GOT3 (cell line): ENCODE data around the gene SYNDIG1L.
"Not testable (repeated sequence)": the region's sequence is repeated elsewhere in the genome, so short reads cannot be mapped to it uniquely, and the experiment has no call there.

Experiments
- DNase-seq: peaks from one replicate; lab custom pipeline; 2025; ENCODE audit warnings: mixed read lengths; lab: John Stamatoyannopoulos, UW

Gene SYNDIG1L

GRCh38 chr14:74402401-74403251, 23.4 kb downstream of the SYNDIG1L start:
- no peak for DNase-seq

- DNase-seq: no peak
Measured at GRCh38 chr14:74401504-74402241, 24.3 kb downstream of the SYNDIG1L start.

- DNase-seq: no peak
Measured at GRCh38 chr14:74400919-74401503, 25.0 kb downstream of the SYNDIG1L start.

- no peak for DNase-seq
Measured at GRCh38 chr14:74400031-74400685, 25.9 kb downstream of the SYNDIG1L start.

- DNase-seq: no peak
Measured at GRCh38 chr14:74395094-74395493, 30.9 kb downstream of the SYNDIG1L start.

- DNase-seq: no peak
Measured at GRCh38 chr14:74394549-74394948, 31.5 kb downstream of the SYNDIG1L start.

- no peak for DNase-seq
Measured at GRCh38 chr14:74392616-74393570, 33.1 kb downstream of the SYNDIG1L start.

- DNase-seq: no peak
Measured at GRCh38 chr14:74391479-74391878, 34.5 kb downstream of the SYNDIG1L start.

GRCh38 chr14:74390505-74390904, 35.5 kb downstream of the SYNDIG1L start:
- DNase-seq: not testable (repeated sequence)

- DNase-seq: no peak
Measured at GRCh38 chr14:74389980-74390379, 36.0 kb downstream of the SYNDIG1L start.

- no peak for DNase-seq
Measured at GRCh38 chr14:74382231-74382630, 43.8 kb downstream of the SYNDIG1L start.

- DNase-seq: not testable (repeated sequence)
Measured at GRCh38 chr14:74381571-74381970, 44.4 kb downstream of the SYNDIG1L start.

GRCh38 chr14:74380845-74381244, 45.2 kb downstream of the SYNDIG1L start:
- DNase-seq: no peak

- DNase-seq: no peak
Measured at GRCh38 chr14:74380172-74380571, 45.8 kb downstream of the SYNDIG1L start.

GRCh38 chr14:74377976-74378690, 47.9 kb downstream of the SYNDIG1L start:
- no peak for DNase-seq

- no peak for DNase-seq
Measured at GRCh38 chr14:74368441-74368840, 57.6 kb downstream of the SYNDIG1L start.

- no peak for DNase-seq
Measured at GRCh38 chr14:74368026-74368425, 58.0 kb downstream of the SYNDIG1L start.

GRCh38 chr14:74364271-74364880, 61.6 kb downstream of the SYNDIG1L start:
- DNase-seq: no peak

- DNase-seq: no peak
Measured at GRCh38 chr14:74362361-74362915, 63.6 kb downstream of the SYNDIG1L start.

- DNase-seq: no peak
Measured at GRCh38 chr14:74360163-74360562, 65.8 kb downstream of the SYNDIG1L start.
